Suprapubic skin (tissue), 4 donors: Measurements from ENCODE around the gene RIMBP2. TPM values are rescaled to one million over a fixed set of nuclear protein-coding genes. Genes with fewer than 3 reads are reported as not detected.

ENCODE experiments used
- DNase-seq, 2 donors: peaks; one replicate each; pipeline ENCODE4 v3.0.0-alpha.2; 2019; ENCODE audit warnings: low spot score in 2 of 2
- H3K27ac ChIP-seq: fragments of 200-600 bp; sonication (generic); one replicate; pipeline ENCODE4 v1.5.1; 2019
- H3K27me3 ChIP-seq: fragments of 200-600 bp; sonication (generic); one replicate; pipeline ENCODE4 v1.5.1; 2019
- H3K36me3 ChIP-seq: fragments of 200-600 bp; sonication (generic); one replicate; pipeline ENCODE4 v1.5.1; 2019
- H3K4me1 ChIP-seq: fragments of 200-600 bp; sonication (generic); one replicate; pipeline ENCODE4 v1.5.1; 2019
- H3K4me3 ChIP-seq: fragments of 200-600 bp; sonication (generic); one replicate; pipeline ENCODE4 v1.5.1; 2019; ENCODE audit warnings: mild to moderate bottlenecking
- H3K9me3 ChIP-seq: fragments of 200-600 bp; sonication (generic); one replicate; pipeline ENCODE4 v1.5.1; 2019
- EP300 ChIP-seq: sonication (generic); formaldehyde crosslinking; IDR thresholded peaks from one replicate; pipeline ENCODE4 v1.6.1; 2017; ENCODE audit warnings: antibody characterized with exemption
- POLR2A ChIP-seq, 2 donors: fragments of 450-650 bp; IDR thresholded peaks; one replicate each; pipeline ENCODE4 v1.6.1; 2017; ENCODE audit warnings: antibody characterized with exemption in 2 of 2, mild to moderate bottlenecking in 2 of 2, moderate library complexity in 2 of 2
- POLR2AphosphoS5 ChIP-seq, 3 donors: sonication (generic); formaldehyde crosslinking; IDR thresholded peaks; one replicate each; pipeline ENCODE4 v1.6.1; 2017; ENCODE audit warnings: antibody characterized with exemption in 3 of 3
- WGBS: methylation state at CpG from one replicate; pipeline ENCODE4 v1.1.5; 2018; 5-methylcytosine and 5-hydroxymethylcytosine counted together
- total RNA-seq, 4 donors: library from RNA; depleted of rRNA; stranded (reverse); fragments of >200 nt; gene quantifications; one replicate each; pipeline ENCODE4 v1.1.0, GENCODE V29; 2016
- TF ChIP-seq, protein P1 (sequence below), 2 donors: fragments of 200-600 bp in 1 of 2; fragments of 450-650 bp in 1 of 2; sonication (generic) in 1 of 2; IDR thresholded peaks; one replicate each; pipeline ENCODE4 v1.5.1; 2016 to 2019; ENCODE audit warnings: antibody characterized with exemption in 2 of 2, mild to moderate bottlenecking in 1 of 2, moderate library complexity in 1 of 2

RIMBP2 gene
- total RNA-seq, 4 donors from 2014 or later, result 2.1 to 21.8 (median 3.0) TPM

- WGBS, result 60% methylated on average over 1 of the region's 15 CpGs
- H3K4me1 ChIP-seq, result peaks cover 3% of the 10 kb centered on the region
Observed at GRCh38 chr12:130675791-130676190, 40.3 kb downstream of the RIMBP2 start.

DNA sequence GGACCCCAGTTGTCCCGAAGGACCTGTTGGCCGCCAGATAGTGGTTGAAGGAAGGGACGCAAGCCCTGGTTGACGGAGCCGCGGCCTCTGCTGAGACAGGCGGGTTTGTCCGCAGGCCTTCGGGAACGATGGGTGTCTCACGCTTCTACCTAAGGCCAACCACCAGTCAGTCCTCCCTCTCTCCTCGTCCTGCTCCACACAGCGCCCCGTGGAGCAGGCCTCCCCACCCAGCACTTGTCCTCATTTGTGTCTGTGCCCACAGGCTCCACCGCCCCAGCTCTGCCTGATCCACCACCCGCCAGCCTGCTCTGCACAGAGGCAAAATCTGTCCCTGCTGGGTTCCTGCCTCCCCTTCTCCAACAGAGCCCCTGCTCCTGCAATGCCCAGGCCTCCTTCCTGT is 41.0 kb downstream of the RIMBP2 start:
- DNase-seq, result no peak
- TF ChIP-seq POLR2AphosphoS5 (IDR thresholded peaks at IDR 0.05) (no peak), EP300 (no peak), POLR2A (IDR thresholded peaks at IDR 0.05) (no peak)
- TF ChIP-seq, protein P1, sequence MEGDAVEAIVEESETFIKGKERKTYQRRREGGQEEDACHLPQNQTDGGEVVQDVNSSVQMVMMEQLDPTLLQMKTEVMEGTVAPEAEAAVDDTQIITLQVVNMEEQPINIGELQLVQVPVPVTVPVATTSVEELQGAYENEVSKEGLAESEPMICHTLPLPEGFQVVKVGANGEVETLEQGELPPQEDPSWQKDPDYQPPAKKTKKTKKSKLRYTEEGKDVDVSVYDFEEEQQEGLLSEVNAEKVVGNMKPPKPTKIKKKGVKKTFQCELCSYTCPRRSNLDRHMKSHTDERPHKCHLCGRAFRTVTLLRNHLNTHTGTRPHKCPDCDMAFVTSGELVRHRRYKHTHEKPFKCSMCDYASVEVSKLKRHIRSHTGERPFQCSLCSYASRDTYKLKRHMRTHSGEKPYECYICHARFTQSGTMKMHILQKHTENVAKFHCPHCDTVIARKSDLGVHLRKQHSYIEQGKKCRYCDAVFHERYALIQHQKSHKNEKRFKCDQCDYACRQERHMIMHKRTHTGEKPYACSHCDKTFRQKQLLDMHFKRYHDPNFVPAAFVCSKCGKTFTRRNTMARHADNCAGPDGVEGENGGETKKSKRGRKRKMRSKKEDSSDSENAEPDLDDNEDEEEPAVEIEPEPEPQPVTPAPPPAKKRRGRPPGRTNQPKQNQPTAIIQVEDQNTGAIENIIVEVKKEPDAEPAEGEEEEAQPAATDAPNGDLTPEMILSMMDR (IDR thresholded peaks at IDR 0.05), result no peak
- peaks cover 3% of the 10 kb centered on the region for H3K4me1 ChIP-seq

More at GRCh38 chr12:130675791-130676190, 40.3 kb downstream of the RIMBP2 start:
- no peaks in the 10 kb centered on the region for H3K9me3 ChIP-seq
- no peak overlapping the region for H3K4me3 ChIP-seq
- no peaks in the 10 kb centered on the region for H3K36me3 ChIP-seq
- TF ChIP-seq EP300, result no peak
- TF ChIP-seq, protein P1 (IDR thresholded peaks at IDR 0.05), result no peak
- no peak for TF ChIP-seq POLR2AphosphoS5 (IDR thresholded peaks at IDR 0.05)
- H3K27me3 ChIP-seq, result no peaks in the 10 kb centered on the region
- DNase-seq, result no peak
- H3K27ac ChIP-seq, result no peak overlapping the region

DNA sequence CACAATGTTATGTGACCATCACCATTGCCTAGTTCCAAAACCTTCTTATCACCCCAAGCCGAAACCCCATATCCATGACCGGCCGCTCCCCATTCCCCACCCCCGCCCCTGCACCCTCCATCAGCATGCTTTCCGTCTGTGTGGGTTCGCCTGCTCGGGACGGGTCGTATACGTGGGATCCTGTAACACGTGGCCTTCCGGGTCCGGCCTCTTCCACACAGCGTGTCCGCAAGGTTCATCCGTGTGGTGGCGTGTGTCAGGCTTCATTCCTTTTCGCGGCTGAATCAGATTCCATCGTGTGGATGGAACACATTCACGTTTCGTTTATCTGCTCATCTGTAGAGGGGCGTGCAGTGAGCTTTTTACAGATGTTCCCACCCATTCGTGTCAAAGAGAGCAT is 41.4 kb downstream of the RIMBP2 start:
- Histone ChIP-seq H3K4me1 (peaks cover 3% of the 10 kb centered on the region), H3K27ac (no peak overlapping the region), H3K4me3 (no peak overlapping the region), H3K27me3 (no peaks in the 10 kb centered on the region), H3K36me3 (no peaks in the 10 kb centered on the region), H3K9me3 (no peaks in the 10 kb centered on the region)
- DNase-seq, result no peak
- WGBS, result 95% methylated on average over 24 of the region's 24 CpGs
- TF ChIP-seq POLR2A (IDR thresholded peaks at IDR 0.05) (no peak), POLR2AphosphoS5 (IDR thresholded peaks at IDR 0.05) (no peak)
- TF ChIP-seq, protein P1 (IDR thresholded peaks at IDR 0.05), result no peak

More for the DNA sequence above, 41.0 kb downstream of the RIMBP2 start:
- WGBS, result 98% methylated on average over 16 of the region's 16 CpGs
- Histone ChIP-seq H3K4me3 (no peak overlapping the region), H3K27ac (no peak overlapping the region), H3K9me3 (no peaks in the 10 kb centered on the region), H3K27me3 (no peaks in the 10 kb centered on the region), H3K36me3 (no peaks in the 10 kb centered on the region)

DNA sequence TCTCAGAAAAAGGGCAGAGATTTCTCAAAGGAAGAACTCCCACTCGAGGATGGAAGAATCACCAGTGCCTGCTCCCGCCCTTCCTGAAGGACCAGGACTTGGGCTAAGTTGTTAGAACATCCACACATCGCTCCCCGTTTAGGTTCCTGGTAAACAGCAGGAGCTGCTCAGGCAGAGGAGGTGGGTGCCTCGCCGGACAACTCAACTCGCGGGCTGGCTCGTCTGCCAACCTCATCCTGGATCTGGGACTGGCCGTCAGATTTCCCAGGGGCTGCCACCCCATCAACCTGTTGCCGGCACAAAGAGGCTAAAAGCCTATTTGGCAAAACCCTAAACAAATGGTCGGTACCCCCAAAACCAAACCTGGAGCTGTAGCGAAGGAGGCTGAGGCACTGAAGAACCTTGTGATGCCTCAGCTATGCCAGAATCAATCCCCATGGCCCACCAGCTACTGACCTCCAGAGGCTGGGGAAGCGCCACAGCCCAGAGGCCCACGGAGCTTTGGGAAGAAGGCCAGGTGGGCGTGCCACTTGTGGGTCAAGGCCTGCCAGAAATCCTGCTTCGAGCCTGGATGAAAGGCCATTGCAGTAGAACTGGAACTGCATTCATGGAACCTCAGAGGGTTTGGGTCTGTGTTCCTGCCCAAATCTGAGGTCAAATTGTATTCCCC is 42.9 kb downstream of the RIMBP2 start:
- no peak for TF ChIP-seq EP300
- TF ChIP-seq, protein P1 (IDR thresholded peaks at IDR 0.05), result no peak
- TF ChIP-seq POLR2A (IDR thresholded peaks at IDR 0.05), result no peak
- TF ChIP-seq POLR2AphosphoS5 (IDR thresholded peaks at IDR 0.05), result no peak
- no peak for DNase-seq
- H3K36me3 ChIP-seq, result no peaks in the 10 kb centered on the region
- 65% methylated on average over 12 of the region's 17 CpGs for WGBS
- H3K4me3 ChIP-seq, result no peak overlapping the region
- H3K9me3 ChIP-seq, result no peaks in the 10 kb centered on the region
- no peaks in the 10 kb centered on the region for H3K27me3 ChIP-seq
- no peak overlapping the region for H3K27ac ChIP-seq
- peaks cover 3% of the 10 kb centered on the region for H3K4me1 ChIP-seq

DNA sequence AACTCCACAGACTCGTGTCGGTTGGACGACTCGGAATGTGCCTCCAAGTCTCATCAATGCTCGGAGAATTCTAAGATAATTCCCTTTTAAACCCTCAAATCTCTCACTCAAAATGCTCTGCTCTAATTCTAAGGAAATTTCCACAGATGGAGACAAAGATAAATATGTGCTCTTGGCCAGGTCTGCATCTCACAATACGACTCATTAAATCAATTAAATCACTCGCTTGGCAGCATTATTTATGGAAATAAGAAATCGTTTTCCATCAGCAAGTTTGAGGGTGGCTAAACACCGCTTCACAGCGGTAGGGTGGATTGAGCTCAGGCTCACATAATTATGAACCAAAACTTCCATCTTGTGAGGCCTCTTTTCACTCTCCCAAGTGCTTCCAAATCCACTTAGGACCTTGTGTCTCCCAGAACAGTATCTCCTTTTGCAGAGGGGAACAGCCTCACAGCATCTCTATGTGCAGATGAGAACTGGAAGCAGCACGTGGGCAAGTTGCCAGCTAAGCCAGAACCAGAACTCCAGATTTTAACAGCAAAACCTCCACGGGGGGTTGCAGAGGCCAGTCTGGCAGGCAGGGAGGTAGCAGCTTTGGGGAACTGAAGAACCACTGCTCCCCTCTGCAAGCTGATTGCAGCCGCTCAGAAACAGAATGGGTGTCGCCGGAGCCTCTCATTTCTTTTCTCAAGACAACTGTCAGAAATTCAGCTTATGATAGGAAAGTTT is 43.8 kb downstream of the RIMBP2 start:
- no peaks in the 10 kb centered on the region for H3K36me3 ChIP-seq

More for the DNA sequence above, 43.8 kb downstream of the RIMBP2 start:
- TF ChIP-seq POLR2AphosphoS5 (IDR thresholded peaks at IDR 0.05) (no peak), POLR2A (IDR thresholded peaks at IDR 0.05) (no peak), EP300 (no peak)
- TF ChIP-seq, protein P1 (IDR thresholded peaks at IDR 0.05), result no peak
- 71% methylated on average over 15 of the region's 15 CpGs for WGBS
- no peak overlapping the region for H3K27ac ChIP-seq
- H3K27me3 ChIP-seq, result no peaks in the 10 kb centered on the region
- no peak overlapping the region for H3K4me3 ChIP-seq
- no peaks in the 10 kb centered on the region for H3K4me1 ChIP-seq
- DNase-seq, result no peak
- H3K9me3 ChIP-seq, result no peaks in the 10 kb centered on the region
